Esophagus muscularis mucosa (tissue), 4 donors: Measurements from ENCODE around the gene RBBP7. TPM values are rescaled to one million over a fixed set of nuclear protein-coding genes. Genes with fewer than 3 reads are reported as not detected.

Source experiments
- DNase-seq: peaks from one replicate; pipeline ENCODE4 v3.0.0-alpha.2; 2017; ENCODE audit errors: extremely low spot score
- H3K27ac ChIP-seq, 4 donors: fragments of 200-600 bp; sonication (generic); replicated peaks in 1 of 4; 1 replicate in 3 of 4; 2 replicates in 1 of 4; pipeline ENCODE4 v1.5.1; 2016 to 2019; ENCODE audit warnings: mild to moderate bottlenecking in 1 of 4
- H3K27me3 ChIP-seq, 4 donors: fragments of 200-600 bp; sonication (generic); one replicate each; pipeline versions ENCODE4 v1.5.1 to v1.6.0; 2016 to 2019
- H3K36me3 ChIP-seq, 4 donors: fragments of 200-600 bp; sonication (generic); one replicate each; pipeline ENCODE4 v1.5.1; 2016 to 2019
- H3K4me1 ChIP-seq, 4 donors: fragments of 200-600 bp; sonication (generic); one replicate each; pipeline ENCODE4 v1.5.1; 2016 to 2019
- H3K4me3 ChIP-seq, 4 donors: fragments of 200-600 bp; sonication (generic); 1 replicate in 2 of 4; 2 replicates in 2 of 4; pipeline ENCODE4 v1.5.1; 2016 to 2019; ENCODE audit warnings: mild to moderate bottlenecking in 4 of 4, moderate library complexity in 1 of 4
- H3K9me3 ChIP-seq, 4 donors: fragments of 200-600 bp; sonication (generic); 1 replicate in 3 of 4; 2 replicates in 1 of 4; pipeline ENCODE4 v1.5.1; 2016 to 2019
- EP300 ChIP-seq: sonication (generic); formaldehyde crosslinking; IDR thresholded peaks from one replicate; pipeline ENCODE4 v1.6.1; 2017; ENCODE audit warnings: antibody characterized with exemption
- POLR2A ChIP-seq: fragments of 450-650 bp; IDR thresholded peaks from one replicate; pipeline ENCODE4 v1.6.1; 2017; ENCODE audit warnings: antibody characterized with exemption, moderate library complexity, mild to moderate bottlenecking, low read depth
- POLR2AphosphoS5 ChIP-seq, 2 donors: sonication (generic); formaldehyde crosslinking; IDR thresholded peaks; one replicate each; pipeline ENCODE4 v1.6.1; 2017; ENCODE audit warnings: antibody characterized with exemption in 2 of 2
- WGBS: methylation state at CpG from one replicate; pipeline ENCODE4 v1.1.5; 2018; 5-methylcytosine and 5-hydroxymethylcytosine counted together
- intact Hi-C: fragments of 100-400 bp; cut with DNase I; formaldehyde crosslinking; loops from one replicate; pipeline ENCODE4 v1.15.1; 2023
- total RNA-seq, 4 donors: library from RNA; depleted of rRNA; stranded (reverse); fragments of >200 nt; gene quantifications; one replicate each; pipeline versions ENCODE4 v1.1.0 to v1.2.1, GENCODE V29; 2016
- TF ChIP-seq, protein P1 (sequence below), 3 experiments: fragments of 200-600 bp in 2 of 3; fragments of 450-650 bp in 1 of 3; sonication (generic) in 2 of 3; IDR thresholded peaks; one replicate each; pipeline ENCODE4 v1.5.1; 2017 to 2019; ENCODE audit warnings: antibody characterized with exemption in 3 of 3, mild to moderate bottlenecking in 2 of 3, moderate library complexity in 1 of 3

RBBP7 gene
- total RNA-seq, 4 donors from 2014 or later: 105 to 150 (median 125) TPM

DNA sequence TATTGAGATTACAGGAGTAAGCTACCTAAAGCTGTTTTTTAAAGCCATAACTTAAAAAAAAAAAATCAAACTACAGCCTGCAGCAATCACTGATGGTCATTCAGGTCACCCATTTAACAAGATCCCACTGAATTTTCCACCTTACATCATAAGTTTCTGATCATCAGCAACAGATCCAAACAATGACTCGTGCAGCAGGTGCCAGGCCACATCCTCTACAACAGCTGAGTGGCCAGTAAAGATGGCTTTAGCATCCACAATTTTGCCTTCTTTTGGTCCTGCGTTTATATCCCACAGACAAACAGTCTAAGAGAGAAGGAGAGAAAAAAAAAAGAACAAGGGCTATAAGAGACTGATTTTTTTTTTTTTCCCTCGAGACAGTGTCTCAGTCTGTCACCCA lies 16.6 kb downstream of the RBBP7 start:
- intact Hi-C loops: no loop called here
- Histone ChIP-seq H3K4me3 (no peak overlapping the region), H3K27me3 (peaks cover 0 to 4% (median 0%) of the 10 kb centered on the region in 4 donors), H3K9me3 (no peaks in the 10 kb centered on the region), H3K4me1 (peaks cover 0 to 5% (median 2%) of the 10 kb centered on the region in 4 donors), H3K36me3 (peaks cover 6 to 61% (median 34%) of the 10 kb centered on the region in 4 donors), H3K27ac (no peak overlapping the region)
- DNase-seq: no peak
- TF ChIP-seq, protein P1, sequence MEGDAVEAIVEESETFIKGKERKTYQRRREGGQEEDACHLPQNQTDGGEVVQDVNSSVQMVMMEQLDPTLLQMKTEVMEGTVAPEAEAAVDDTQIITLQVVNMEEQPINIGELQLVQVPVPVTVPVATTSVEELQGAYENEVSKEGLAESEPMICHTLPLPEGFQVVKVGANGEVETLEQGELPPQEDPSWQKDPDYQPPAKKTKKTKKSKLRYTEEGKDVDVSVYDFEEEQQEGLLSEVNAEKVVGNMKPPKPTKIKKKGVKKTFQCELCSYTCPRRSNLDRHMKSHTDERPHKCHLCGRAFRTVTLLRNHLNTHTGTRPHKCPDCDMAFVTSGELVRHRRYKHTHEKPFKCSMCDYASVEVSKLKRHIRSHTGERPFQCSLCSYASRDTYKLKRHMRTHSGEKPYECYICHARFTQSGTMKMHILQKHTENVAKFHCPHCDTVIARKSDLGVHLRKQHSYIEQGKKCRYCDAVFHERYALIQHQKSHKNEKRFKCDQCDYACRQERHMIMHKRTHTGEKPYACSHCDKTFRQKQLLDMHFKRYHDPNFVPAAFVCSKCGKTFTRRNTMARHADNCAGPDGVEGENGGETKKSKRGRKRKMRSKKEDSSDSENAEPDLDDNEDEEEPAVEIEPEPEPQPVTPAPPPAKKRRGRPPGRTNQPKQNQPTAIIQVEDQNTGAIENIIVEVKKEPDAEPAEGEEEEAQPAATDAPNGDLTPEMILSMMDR (IDR thresholded peaks at IDR 0.05): no peak
- no peak for TF ChIP-seq EP300
- no peak for TF ChIP-seq POLR2AphosphoS5 (IDR thresholded peaks at IDR 0.05)
- no peak for TF ChIP-seq POLR2A
- WGBS: 82% methylated on average over 3 of the region's 3 CpGs

GRCh38 chrX:16852617-16853179 lies 17.5 kb downstream of the RBBP7 start:
- Histone ChIP-seq H3K27me3 (peaks cover 0 to 4% (median 0%) of the 10 kb centered on the region in 4 donors), H3K36me3 (peaks cover 6 to 61% (median 36%) of the 10 kb centered on the region in 4 donors), H3K9me3 (no peaks in the 10 kb centered on the region), H3K27ac (no peak overlapping the region), H3K4me1 (peaks cover 0 to 9% (median 2%) of the 10 kb centered on the region in 4 donors), H3K4me3 (no peak overlapping the region)
- no peak for DNase-seq
- intact Hi-C loops: no loop called here
- no peak for TF ChIP-seq EP300
- TF ChIP-seq POLR2A: no peak
- TF ChIP-seq, protein P1 (IDR thresholded peaks at IDR 0.05): no peak
- no peak for TF ChIP-seq POLR2AphosphoS5 (IDR thresholded peaks at IDR 0.05)
- WGBS: 92% methylated on average over 12 of the region's 12 CpGs

DNA sequence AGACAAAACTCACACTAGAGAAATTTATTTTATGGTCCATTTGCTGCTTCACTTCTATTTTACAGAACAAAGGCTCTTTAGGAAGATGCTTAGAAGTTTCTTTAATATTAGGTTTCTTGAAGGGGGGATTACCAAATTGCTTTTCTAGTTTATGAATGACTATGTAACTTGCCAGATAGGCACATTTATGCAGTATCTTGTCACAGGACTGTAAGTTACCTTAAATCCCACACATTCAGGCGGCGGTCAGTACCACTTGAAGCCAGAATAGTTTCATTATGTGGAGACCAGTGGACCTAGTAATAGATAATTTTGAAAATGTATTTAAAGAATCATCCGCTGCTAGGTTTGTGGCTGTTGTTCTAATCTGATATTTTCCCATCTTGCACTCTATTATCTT lies 18.3 kb downstream of the RBBP7 start:
- intact Hi-C loops: no loop called here
- DNase-seq: no peak
- WGBS: 98% methylated on average over 3 of the region's 3 CpGs
- TF ChIP-seq, protein P1 (IDR thresholded peaks at IDR 0.05): no peak
- TF ChIP-seq POLR2A (no peak), EP300 (no peak), POLR2AphosphoS5 (IDR thresholded peaks at IDR 0.05) (no peak)
- no peak overlapping the region for H3K4me3 ChIP-seq
- H3K36me3 ChIP-seq: peaks cover 1 to 62% (median 34%) of the 10 kb centered on the region in 4 donors
- H3K27me3 ChIP-seq: peaks cover 0 to 3% (median 0%) of the 10 kb centered on the region in 4 donors
- peaks cover 0 to 9% (median 2%) of the 10 kb centered on the region in 4 donors for H3K4me1 ChIP-seq
- H3K27ac ChIP-seq: no peak overlapping the region
- H3K9me3 ChIP-seq: no peaks in the 10 kb centered on the region

DNA sequence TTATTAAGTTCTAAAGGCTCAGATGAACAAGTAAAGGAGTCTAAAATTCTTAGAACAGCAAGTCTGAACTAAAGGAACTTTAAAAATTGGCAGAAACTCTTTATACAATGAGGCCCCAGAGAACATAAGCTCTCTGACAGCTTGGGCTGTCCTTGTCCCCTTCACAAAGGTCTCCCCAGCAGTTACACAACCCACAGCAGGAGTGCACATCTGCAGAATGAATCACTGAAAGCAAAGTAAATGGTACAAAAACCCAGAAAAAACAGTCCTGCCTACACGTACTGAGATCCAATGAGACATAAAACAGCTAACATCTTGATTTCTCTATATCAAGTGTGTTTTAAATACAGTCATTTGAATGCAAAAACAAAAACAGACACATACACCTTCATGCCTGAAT lies 18.7 kb downstream of the RBBP7 start:
- no peak for DNase-seq
- TF ChIP-seq EP300: no peak
- TF ChIP-seq POLR2A: no peak
- no peak for TF ChIP-seq POLR2AphosphoS5 (IDR thresholded peaks at IDR 0.05)
- TF ChIP-seq, protein P1 (IDR thresholded peaks at IDR 0.05): no peak
- H3K27ac ChIP-seq: no peak overlapping the region
- intact Hi-C loops: no loop called here
- no peak overlapping the region for H3K4me3 ChIP-seq
- H3K36me3 ChIP-seq: peaks cover 0 to 62% (median 32%) of the 10 kb centered on the region in 4 donors
- WGBS: 56% methylated on average over 1 of the region's 1 CpG
- peaks cover 0 to 9% (median 2%) of the 10 kb centered on the region in 4 donors for H3K4me1 ChIP-seq
- no peaks in the 10 kb centered on the region for H3K27me3 ChIP-seq
- no peaks in the 10 kb centered on the region for H3K9me3 ChIP-seq

DNA sequence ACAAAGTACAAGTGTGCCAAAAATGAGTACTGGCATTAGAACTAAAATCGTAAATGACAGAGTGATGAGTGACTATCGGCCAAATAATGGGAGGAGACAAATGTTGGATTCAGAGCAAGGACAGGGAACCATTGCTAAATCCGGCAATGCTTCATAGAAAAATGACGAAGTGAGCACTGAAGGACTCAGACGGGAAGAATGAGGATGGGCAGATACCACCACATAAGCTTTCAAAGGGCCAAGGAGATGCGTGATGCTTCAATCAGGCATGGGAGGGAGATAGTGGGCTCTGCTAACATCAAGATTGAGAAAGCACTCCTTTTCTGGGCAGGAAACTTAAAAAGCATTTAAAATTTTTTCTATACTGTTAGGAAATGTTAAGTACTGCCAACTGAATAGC lies 21.6 kb downstream of the RBBP7 start:
- Histone ChIP-seq H3K27ac (peak overlapping the region in 2 of 4 donors; percentile 15 to 33), H3K36me3 (peaks cover 3 to 73% (median 40%) of the 10 kb centered on the region in 4 donors)
- 56% methylated on average over 6 of the region's 6 CpGs for WGBS

More for the DNA sequence above, 21.6 kb downstream of the RBBP7 start:
- TF ChIP-seq, protein P1 (IDR thresholded peaks at IDR 0.05): no peak
- TF ChIP-seq POLR2A (no peak), POLR2AphosphoS5 (IDR thresholded peaks at IDR 0.05) (peak in 1 of 2 donors; percentile 31), EP300 (no peak)
- Histone ChIP-seq H3K27me3 (no peaks in the 10 kb centered on the region), H3K4me1 (peaks cover 0 to 11% (median 4%) of the 10 kb centered on the region in 4 donors), H3K4me3 (no peak overlapping the region), H3K9me3 (no peaks in the 10 kb centered on the region)
- no peak for DNase-seq
- intact Hi-C loops: no loop called here
